ENCODE measurements around the gene SCAMP3. TPM values are rescaled to one million over a fixed set of nuclear protein-coding genes. Genes with fewer than 3 reads are reported as not detected.
A peak's percentile ranks its signal among the peaks of the same experiment; 100 is the strongest.

The SCAMP3 gene
- total and polyA plus RNA-seq, 2 donors (not counting 3 experiments of a cell fraction or from before 2014, with no cell fraction given) = 80.1 to 306 TPM

DNA sequence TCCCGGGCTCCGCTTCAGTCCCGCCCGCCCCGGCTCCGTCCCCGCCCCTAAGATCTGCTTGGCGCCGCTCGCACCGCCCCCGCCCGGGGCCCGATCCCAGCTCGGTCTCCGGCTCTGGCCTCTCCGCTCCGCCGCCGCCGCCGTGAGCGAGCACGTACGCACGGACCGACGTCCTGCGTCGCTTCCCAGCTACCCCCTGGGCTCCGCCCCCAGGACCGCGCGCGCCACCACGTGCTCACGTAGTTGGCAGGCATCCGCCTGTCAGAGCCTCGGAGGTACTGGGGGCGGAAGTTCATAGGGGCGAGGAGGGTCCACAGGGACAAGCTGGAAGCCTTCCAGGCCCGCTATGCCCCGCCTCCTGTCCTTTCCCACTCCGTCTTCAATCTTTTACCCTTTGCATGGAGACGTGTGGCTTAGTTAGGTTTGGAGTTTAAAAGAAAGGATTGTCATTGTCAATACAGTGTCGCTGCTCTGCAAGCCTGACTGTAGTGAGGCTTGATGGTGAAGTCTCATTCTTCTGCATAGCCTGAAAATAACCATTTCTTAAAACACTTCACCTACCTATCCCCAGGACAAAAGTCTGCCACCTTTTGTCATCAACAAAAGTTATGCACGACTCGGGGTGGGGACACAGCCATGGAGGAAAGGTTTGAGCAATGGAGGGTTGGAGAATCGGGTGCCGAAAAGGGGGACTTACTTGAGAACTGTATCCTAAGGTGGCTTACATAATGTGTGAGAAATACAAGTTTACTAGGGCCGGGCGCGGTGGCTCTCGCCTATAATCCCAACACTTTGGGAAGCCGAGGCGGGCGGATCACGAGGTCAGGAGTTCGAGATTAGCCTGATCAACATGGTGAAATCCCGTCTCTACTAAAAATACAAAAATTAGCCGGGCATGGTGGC lies 11.4 kb upstream of the SCAMP3 start, which contains the start of gene CLK2:
Gene CLK2 (minus strand): TSS at position 162 of the 903 bp plus-strand sequence. CDS start 2,527 bp downstream, outside the sequence.
- intact Hi-C loops (cut with micrococcal nuclease) (loop anchor here (1.0 to 2.0 kb wide), 4 partner anchors 11 to 50 kb away; partner anchors contain the start of genes ENTREP3 and SCAMP3), dilution Hi-C loops (cut with MboI; ENCODE audit: extremely low pct_ligation_motif_present, low sequenced_read_pairs) (no loop called here)
- FAIRE-seq (peak; percentile 99), DNase-seq (ENCODE audit: low read depth, low spot score) (peak; percentile 96)
- ChIA-PET CTCF (interaction anchor here (0.8 to 2.5 kb wide), 11 partner anchors 10 to 375 kb away, joined by 3 to 19 read pairs (median 4); partner anchors contain the start of genes FDPS, RUSC1 and SCAMP3), POLR2A (interaction anchor here (0.6 to 1.7 kb wide), 6 partner anchors 11 to 49 kb away, joined by 3 to 12 read pairs (median 4); partner anchors contain the start of genes RUSC1 and SCAMP3)
- peak within 1 kb of the TSS; percentile 74 for H3K9ac ChIP-seq (replicated peaks; ENCODE audit: extremely low read depth, insufficient read depth, low read length)
- no TSS peak for BruUV-seq (replicated peaks)
- peak within 1 kb of the TSS; percentile 37 for H2AFZ ChIP-seq (ENCODE audit: low read depth, low read length)
- peak; percentile 22 for TF ChIP-seq MYC (IDR thresholded peaks at IDR 0.05; ENCODE audit: low read depth, low read length)
- TF ChIP-seq, protein P1, sequence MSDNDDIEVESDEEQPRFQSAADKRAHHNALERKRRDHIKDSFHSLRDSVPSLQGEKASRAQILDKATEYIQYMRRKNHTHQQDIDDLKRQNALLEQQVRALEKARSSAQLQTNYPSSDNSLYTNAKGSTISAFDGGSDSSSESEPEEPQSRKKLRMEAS (IDR thresholded peaks at IDR 0.05; ENCODE audit: insufficient read depth, insufficient read length) = peak; percentile 97
- TF ChIP-seq GATA2 (IDR thresholded peaks at IDR 0.05; ENCODE audit: insufficient read depth, insufficient read length, low read depth, low read length) = no peak
- TF ChIP-seq EZH2 (IDR thresholded peaks at IDR 0.05; ENCODE audit: borderline replicate concordance, low read depth, low read length, severe bottlenecking) = no peak
- peak; percentile 75 for TF ChIP-seq POLR2AphosphoS5 (IDR thresholded peaks at IDR 0.05; ENCODE audit: insufficient read depth, low read depth, low read length)
- TF ChIP-seq POLR2A (IDR thresholded peaks at IDR 0.05; ENCODE audit: low read depth, low read length) = peak; percentile 69
- no peak for TF ChIP-seq JUN (IDR thresholded peaks at IDR 0.05; ENCODE audit: borderline replicate concordance, insufficient read depth, insufficient read length, low read depth)
- peaks cover 0 to 2% of the 10 kb centered on the region in 2 experiments for H3K27me3 ChIP-seq (ENCODE audit: control insufficient read depth in 2 of 2, insufficient read depth in 2 of 2, low read length in 2 of 2)
- H3K79me2 ChIP-seq (ENCODE audit: control insufficient read depth, insufficient read depth, low read length) = peaks cover 26% of the 10 kb centered on the region
- H3K9me1 ChIP-seq (replicated peaks; ENCODE audit: control insufficient read depth, extremely low read depth, insufficient read depth, low read length) = no peaks in the 10 kb centered on the region
- H3K4me3 ChIP-seq (replicated peaks in 1 of 3; ENCODE audit: insufficient read depth in 1 of 3, low read depth in 1 of 3, low read length in 3 of 3) = peak within 1 kb of the TSS; percentile 80 to 93 (median 86)
- no peaks in the 10 kb centered on the region for H4K20me1 ChIP-seq (replicated peaks; ENCODE audit: control insufficient read depth, extremely low read depth, insufficient read depth, low read length)
- H3K36me3 ChIP-seq (ENCODE audit: control insufficient read depth in 2 of 2, extremely low read depth in 1 of 2, insufficient read depth in 2 of 2, low read length in 2 of 2) = peaks cover 14 to 17% of the 10 kb centered on the region in 2 experiments
- peak within 1 kb of the TSS; percentile 63 for H3K4me2 ChIP-seq (ENCODE audit: insufficient read depth, low read length)
- H3K27ac ChIP-seq (ENCODE audit: insufficient read depth, low read depth, low read length) = peak within 1 kb of the TSS; percentile 11
- H3K9me3 ChIP-seq (replicated peaks; ENCODE audit: control insufficient read depth, insufficient read depth, low read length) = no peaks in the 10 kb centered on the region
- H3K4me1 ChIP-seq (ENCODE audit: control insufficient read depth, extremely low read depth, insufficient read depth, low read length) = peaks cover 20% of the 10 kb centered on the region

All from endothelial cell of umbilical vein (primary cell).